ENCODE measurements around the gene SAP130. TPM values are rescaled to one million over a fixed set of nuclear protein-coding genes. Genes with fewer than 3 reads are reported as not detected.

SAP130 gene
- total RNA-seq (2014; rRNA removed; shearing (Covaris generic)): 5.5 and 9.7 TPM in 2 replicates
- 8.6 and 8.7 TPM in 2 replicates for polyA plus RNA-seq (2016; fragmentation: Nextera tagmentation; extraction: Ambion mirVana)

- TF ChIP-seq EZH2 (IDR thresholded peaks at IDR 0.05; ENCODE audit: insufficient read depth, poor library complexity, severe bottlenecking) (no peak), EZH2phosphoT487 (IDR thresholded peaks at IDR 0.05; ENCODE audit: insufficient read depth, low read depth) (no peak)
- Histone ChIP-seq H3K27ac (peak within 1 kb of the TSS; percentile 20), H2AFZ (peak within 1 kb of the TSS; percentile 95), H3K4me2 (ENCODE audit: unreplicated experiment) (peak within 1 kb of the TSS; percentile 90), H3K9me2 (ENCODE audit: insufficient read depth) (no peaks in the 10 kb centered on the region), H3K36me3 (ENCODE audit: low read depth) (no peaks in the 10 kb centered on the region), H3F3A (ENCODE audit: insufficient read depth) (no peaks in the 10 kb centered on the region), H3K4me1 (ENCODE audit: insufficient read depth) (peaks cover 5% of the 10 kb centered on the region; the same call in 1 of the 2 replicates), H3K9me3 (ENCODE audit: low read depth) (no peaks in the 10 kb centered on the region), H3K79me2 (ENCODE audit: insufficient read depth) (peaks cover 39% of the 10 kb centered on the region), H3K9ac (peak within 1 kb of the TSS; percentile 91), H3K27me3 (replicated peaks; ENCODE audit: insufficient read depth) (no peaks in the 10 kb centered on the region), H4K20me1 (ENCODE audit: insufficient read depth) (no peaks in the 10 kb centered on the region), H3K4me3 (peak within 1 kb of the TSS; percentile 88)
- 3 to 5% methylated on average over 80 to 96 of the region's 106 CpGs for WGBS, 2 experiments (ENCODE audit: low coverage in 1 of 2, low lambda C conversion rate in 2 of 2, missing lambda C conversion rate in 2 of 2)
- in situ Hi-C loops (cut with MboI): no loop called here
- peak; percentile 98 for DNase-seq
Measured at GRCh38 chr2:128027801-128028667, at the start of gene SAP130. SAP130 (minus strand) TSS chr2:128028059; CDS start chr2:128026292, 1,767 bp downstream.

- WGBS, 2 experiments (ENCODE audit: low coverage in 1 of 2, low lambda C conversion rate in 2 of 2, missing lambda C conversion rate in 2 of 2): 78 to 81% methylated on average over 7 of the region's 7 CpGs
- Histone ChIP-seq H2AFZ (no peak overlapping the region), H3K9ac (no peak overlapping the region), H3K27me3 (replicated peaks; ENCODE audit: insufficient read depth) (no peaks in the 10 kb centered on the region), H3K36me3 (ENCODE audit: low read depth) (no peaks in the 10 kb centered on the region), H3K4me1 (ENCODE audit: insufficient read depth) (no peaks in the 10 kb centered on the region), H3K79me2 (ENCODE audit: insufficient read depth) (no peaks in the 10 kb centered on the region), H3K9me3 (ENCODE audit: low read depth) (no peaks in the 10 kb centered on the region), H3F3A (ENCODE audit: insufficient read depth) (no peaks in the 10 kb centered on the region), H3K9me2 (ENCODE audit: insufficient read depth) (no peaks in the 10 kb centered on the region), H4K20me1 (ENCODE audit: insufficient read depth) (no peaks in the 10 kb centered on the region), H3K4me3 (no peak overlapping the region), H3K4me2 (ENCODE audit: unreplicated experiment) (no peak overlapping the region), H3K27ac (no peak overlapping the region)
- no peak for TF ChIP-seq EZH2 (IDR thresholded peaks at IDR 0.05; ENCODE audit: insufficient read depth, poor library complexity, severe bottlenecking)
- TF ChIP-seq EZH2phosphoT487 (IDR thresholded peaks at IDR 0.05; ENCODE audit: insufficient read depth, low read depth): no peak
- DNase-seq: no peak
- in situ Hi-C loops (cut with MboI): no loop called here
Measured at GRCh38 chr2:128076461-128077106, 48.7 kb upstream of the SAP130 start.

GRCh38 chr2:128073278-128073677, 45.4 kb upstream of the SAP130 start:
- WGBS, 2 experiments (ENCODE audit: low coverage in 1 of 2, low lambda C conversion rate in 2 of 2, missing lambda C conversion rate in 2 of 2): 45 to 56% methylated on average over 3 of the region's 3 CpGs
- H3K36me3 ChIP-seq (ENCODE audit: low read depth): no peaks in the 10 kb centered on the region

GRCh38 chr2:128069769-128070168, 41.9 kb upstream of the SAP130 start:
- Histone ChIP-seq H3K4me1 (ENCODE audit: insufficient read depth) (no peaks in the 10 kb centered on the region), H3K79me2 (ENCODE audit: insufficient read depth) (no peaks in the 10 kb centered on the region), H3K4me3 (no peak overlapping the region), H3K36me3 (ENCODE audit: low read depth) (no peaks in the 10 kb centered on the region), H3K4me2 (ENCODE audit: unreplicated experiment) (no peak overlapping the region), H3K9me3 (ENCODE audit: low read depth) (no peaks in the 10 kb centered on the region), H2AFZ (no peak overlapping the region), H3K9me2 (ENCODE audit: insufficient read depth) (no peaks in the 10 kb centered on the region), H3K9ac (no peak overlapping the region), H3K27me3 (replicated peaks; ENCODE audit: insufficient read depth) (no peaks in the 10 kb centered on the region), H3F3A (ENCODE audit: insufficient read depth) (no peaks in the 10 kb centered on the region), H3K27ac (no peak overlapping the region), H4K20me1 (ENCODE audit: insufficient read depth) (no peaks in the 10 kb centered on the region)
- DNase-seq: peak; percentile 29
- in situ Hi-C loops (cut with MboI): no loop called here
- no peak for TF ChIP-seq EZH2 (IDR thresholded peaks at IDR 0.05; ENCODE audit: insufficient read depth, poor library complexity, severe bottlenecking)
- no peak for TF ChIP-seq EZH2phosphoT487 (IDR thresholded peaks at IDR 0.05; ENCODE audit: insufficient read depth, low read depth)
- 63 to 65% methylated on average over 5 of the region's 5 CpGs for WGBS, 2 experiments (ENCODE audit: low coverage in 1 of 2, low lambda C conversion rate in 2 of 2, missing lambda C conversion rate in 2 of 2)

More at GRCh38 chr2:128073278-128073677, 45.4 kb upstream of the SAP130 start:
- no peaks in the 10 kb centered on the region for H3K9me2 ChIP-seq (ENCODE audit: insufficient read depth)
- H3K79me2 ChIP-seq (ENCODE audit: insufficient read depth): no peaks in the 10 kb centered on the region
- H3K4me1 ChIP-seq (ENCODE audit: insufficient read depth): no peaks in the 10 kb centered on the region
- in situ Hi-C loops (cut with MboI): no loop called here
- no peak overlapping the region for H3K4me2 ChIP-seq (ENCODE audit: unreplicated experiment)
- TF ChIP-seq EZH2phosphoT487 (IDR thresholded peaks at IDR 0.05; ENCODE audit: insufficient read depth, low read depth): no peak
- H2AFZ ChIP-seq: no peak overlapping the region
- no peaks in the 10 kb centered on the region for H3F3A ChIP-seq (ENCODE audit: insufficient read depth)
- no peaks in the 10 kb centered on the region for H4K20me1 ChIP-seq (ENCODE audit: insufficient read depth)
- no peak overlapping the region for H3K9ac ChIP-seq
- no peak overlapping the region for H3K27ac ChIP-seq
- H3K9me3 ChIP-seq (ENCODE audit: low read depth): no peaks in the 10 kb centered on the region
- DNase-seq: no peak
- H3K4me3 ChIP-seq: no peak overlapping the region
- no peaks in the 10 kb centered on the region for H3K27me3 ChIP-seq (replicated peaks; ENCODE audit: insufficient read depth)

Data from GM23248 (cell line).